Stimulated activated CD4-positive, alpha-beta T cell treated with anti-CD3 and anti-CD28 coated beads, Interleukin-15, amount 100 ng/mL, for 1 hour (primary cell): ENCODE data around the gene VWA5B1.

Experiments
- DNase-seq, 2 donors: peaks; one replicate each; pipeline ENCODE4 v3.0.0-alpha.2; 2020; ENCODE audit warnings: low read depth in 1 of 2, low spot score in 1 of 2

The VWA5B1 gene

GRCh38 chr1:20365421-20366055, 74.9 kb downstream of the VWA5B1 start:
- no peak for DNase-seq

GRCh38 chr1:20366056-20366462, 75.4 kb downstream of the VWA5B1 start:
- no peak for DNase-seq

- no peak for DNase-seq
Observed at GRCh38 chr1:20366463-20367115, 75.9 kb downstream of the VWA5B1 start.

- no peak for DNase-seq
Observed at GRCh38 chr1:20367116-20367585, 76.5 kb downstream of the VWA5B1 start.

- DNase-seq: no peak
Observed at GRCh38 chr1:20367626-20368025, 77.0 kb downstream of the VWA5B1 start.

- no peak for DNase-seq
Observed at GRCh38 chr1:20368866-20369470, 78.3 kb downstream of the VWA5B1 start.

GRCh38 chr1:20370698-20371097, 80.0 kb downstream of the VWA5B1 start:
- DNase-seq: no peak

- no peak for DNase-seq
Observed at GRCh38 chr1:20371411-20371810, 80.7 kb downstream of the VWA5B1 start.

- DNase-seq: no peak
Observed at GRCh38 chr1:20371883-20372282, 81.2 kb downstream of the VWA5B1 start.

GRCh38 chr1:20372676-20373075, 82.0 kb downstream of the VWA5B1 start:
- DNase-seq: no peak

- no peak for DNase-seq
Observed at GRCh38 chr1:20373286-20373685, 82.6 kb downstream of the VWA5B1 start.

- no peak for DNase-seq
Observed at GRCh38 chr1:20373764-20374163, 83.1 kb downstream of the VWA5B1 start.

- DNase-seq: no peak
Observed at GRCh38 chr1:20375563-20375962, 84.9 kb downstream of the VWA5B1 start.

GRCh38 chr1:20376171-20376570, 85.5 kb downstream of the VWA5B1 start:
- no peak for DNase-seq

GRCh38 chr1:20376880-20377494, 86.3 kb downstream of the VWA5B1 start:
- DNase-seq: peak; percentile 23 to 54

GRCh38 chr1:20377516-20378270, 87.0 kb downstream of the VWA5B1 start:
- no peak for DNase-seq

GRCh38 chr1:20379075-20379474, 88.4 kb downstream of the VWA5B1 start:
- DNase-seq: no peak

GRCh38 chr1:20380175-20380574, 89.5 kb downstream of the VWA5B1 start:
- no peak for DNase-seq

GRCh38 chr1:20380616-20381035, 90.0 kb downstream of the VWA5B1 start:
- DNase-seq: no peak

GRCh38 chr1:20381045-20381641, 90.5 kb downstream of the VWA5B1 start:
- no peak for DNase-seq

GRCh38 chr1:20381961-20382360, 91.3 kb downstream of the VWA5B1 start:
- DNase-seq: no peak
